Astrocyte of the spinal cord (primary cell): ENCODE data around the gene UTRN.

ENCODE experiments used
- DNase-seq: peaks from one replicate; pipeline ENCODE4 v3.0.0; 2011; ENCODE audit warnings: low read depth, low spot score
- H3K4me3 ChIP-seq: 2 replicates; pipeline ENCODE4 v1.5.1; 2011; ENCODE audit warnings: low read depth, mild to moderate bottlenecking, low read length, moderate library complexity
- CTCF ChIP-seq: IDR thresholded peaks from 2 replicates; pipeline ENCODE4 v1.5.1; 2012; ENCODE audit warnings: low read depth, mild to moderate bottlenecking, low read length, inconsistent platforms
- in situ Hi-C: cut with HindIII; loops from 2 replicates; pipeline ENCODE4 v1.10.0; 2017; ENCODE audit warnings: low sequenced_read_pairs

The UTRN gene

GRCh38 chr6:144305985-144306384 lies 20.9 kb downstream of the UTRN start:
- DNase-seq: peak; percentile 76
- in situ Hi-C loops: no loop called here
- TF ChIP-seq CTCF: no peak
- no peak overlapping the region for H3K4me3 ChIP-seq

DNA sequence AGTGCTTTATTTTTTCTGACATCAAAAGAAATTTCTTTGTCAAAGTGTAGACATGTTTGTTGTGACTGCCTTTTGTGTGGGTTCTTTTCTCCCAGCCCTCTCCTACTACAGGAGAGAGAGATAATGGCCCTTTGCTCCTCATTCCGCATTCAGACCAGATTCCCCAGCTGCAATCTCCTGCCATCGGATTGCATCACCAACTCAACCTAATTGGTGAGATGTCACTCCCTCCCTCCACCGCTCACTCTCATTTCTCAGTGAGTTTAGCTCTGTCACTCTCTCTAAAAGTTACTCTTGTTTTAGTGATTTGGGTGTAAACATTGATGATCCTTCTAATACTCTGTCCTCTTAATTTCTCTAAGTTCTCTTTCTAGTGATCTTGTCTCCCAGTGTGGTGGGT lies 22.7 kb downstream of the UTRN start:
- no peak for DNase-seq
- no peak overlapping the region for H3K4me3 ChIP-seq
- TF ChIP-seq CTCF: no peak
- in situ Hi-C loops: no loop called here

DNA sequence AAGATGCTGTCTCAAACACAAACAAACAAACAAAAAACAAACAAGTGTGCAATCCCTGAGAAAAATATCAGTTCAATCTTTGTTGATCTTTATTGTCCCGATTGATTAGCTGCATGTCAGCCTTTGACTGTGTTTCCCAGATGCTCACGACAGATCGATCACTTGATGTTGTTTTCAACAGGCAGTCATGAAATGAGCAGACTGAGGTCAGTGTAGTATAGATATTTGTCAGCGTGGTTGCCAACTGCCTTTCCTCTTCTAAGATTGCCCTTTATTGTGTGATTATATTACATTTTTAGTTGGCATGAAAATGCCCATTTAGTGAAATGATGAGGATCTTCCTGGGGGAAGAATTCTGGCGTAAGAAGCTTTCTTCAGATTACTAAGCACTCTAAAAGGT lies 25.6 kb downstream of the UTRN start:
- DNase-seq: no peak
- H3K4me3 ChIP-seq: no peak overlapping the region
- no peak for TF ChIP-seq CTCF
- in situ Hi-C loops: no loop called here

DNA sequence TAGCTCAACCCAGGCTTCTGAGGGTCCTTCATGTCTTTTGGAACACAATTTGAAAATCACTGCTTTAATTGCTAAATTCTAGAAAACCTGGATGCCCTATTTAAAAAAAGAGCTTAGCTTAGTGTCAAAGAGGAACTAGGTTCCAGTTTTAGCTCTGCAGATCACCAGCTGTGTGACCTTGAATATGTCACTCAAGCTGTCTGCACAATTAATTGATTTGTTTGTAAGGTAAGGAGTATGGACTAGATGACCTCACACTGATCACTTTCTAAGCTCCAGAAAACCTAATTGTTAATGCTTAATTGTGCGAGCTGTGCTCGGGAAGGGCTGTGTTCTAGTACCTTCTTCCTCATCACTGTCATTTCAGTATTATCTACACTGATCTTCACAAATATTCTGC lies 26.2 kb downstream of the UTRN start:
- in situ Hi-C loops: no loop called here
- DNase-seq: no peak
- no peak overlapping the region for H3K4me3 ChIP-seq
- TF ChIP-seq CTCF: no peak

GRCh38 chr6:144314003-144314485 lies 28.9 kb downstream of the UTRN start:
- H3K4me3 ChIP-seq: no peak overlapping the region
- TF ChIP-seq CTCF: no peak
- in situ Hi-C loops: no loop called here
- peak; percentile 79 for DNase-seq

- in situ Hi-C loops: no loop called here
- DNase-seq: no peak
- TF ChIP-seq CTCF: no peak
- no peak overlapping the region for H3K4me3 ChIP-seq
Measured at GRCh38 chr6:144314562-144314961, 29.4 kb downstream of the UTRN start.
